ENCODE data around the gene GIGYF1. TPM values are rescaled to one million over a fixed set of nuclear protein-coding genes. Genes with fewer than 3 reads are reported as not detected.

GIGYF1 gene
- total RNA-seq, 1 experiment from 2014 or later, result 47.4 TPM

DNA sequence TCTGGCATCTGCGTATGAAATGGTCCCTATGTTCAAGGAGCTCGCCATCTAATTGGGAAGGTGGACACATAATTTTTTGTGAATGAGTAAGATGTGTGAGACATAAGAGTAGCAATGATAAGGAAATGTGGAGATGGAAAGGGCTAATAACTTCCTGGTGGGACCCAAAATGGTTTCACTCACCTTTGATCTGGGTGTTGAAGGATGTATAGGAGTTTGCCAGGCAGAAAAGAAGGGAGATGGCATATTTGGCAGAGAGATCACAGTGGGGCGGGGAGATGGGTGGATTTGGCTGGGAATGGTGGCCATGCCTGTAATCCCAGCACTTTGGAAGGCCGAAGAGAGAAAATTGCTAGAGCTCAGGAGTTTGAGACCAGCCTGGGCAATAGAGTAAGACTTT lies 16.4 kb upstream of the GIGYF1 start:
- Histone ChIP-seq H3K4me3 (ENCODE audit: low read depth, low read length, poor library complexity, severe bottlenecking) (no peak overlapping the region), H3K27ac (ENCODE audit: low read depth, low read length, poor library complexity, severe bottlenecking) (no peak overlapping the region), H3K9me3 (ENCODE audit: low read depth, low read length, poor library complexity, severe bottlenecking) (no peaks in the 10 kb centered on the region), H3K27me3 (replicated peaks; ENCODE audit: insufficient read depth, low read depth, low read length, poor library complexity) (no peaks in the 10 kb centered on the region), H3K36me3 (ENCODE audit: insufficient read depth, low read length, poor library complexity, severe bottlenecking) (peaks cover 13% of the 10 kb centered on the region), H3K4me1 (ENCODE audit: insufficient read depth, low read length, poor library complexity, severe bottlenecking) (peaks cover 6% of the 10 kb centered on the region)
- DNase-seq (ENCODE audit: low spot score), result no peak
- BruUV-seq (replicated peaks), result no TSS peak
- POLR2A ChIA-PET (ENCODE audit: low non-redundant PET), result no interaction called here
- TF ChIP-seq EZH2 (IDR thresholded peaks at IDR 0.05; ENCODE audit: borderline replicate concordance, low read depth, low read length, poor library complexity, severe bottlenecking), result no peak
- TF ChIP-seq, protein P1, sequence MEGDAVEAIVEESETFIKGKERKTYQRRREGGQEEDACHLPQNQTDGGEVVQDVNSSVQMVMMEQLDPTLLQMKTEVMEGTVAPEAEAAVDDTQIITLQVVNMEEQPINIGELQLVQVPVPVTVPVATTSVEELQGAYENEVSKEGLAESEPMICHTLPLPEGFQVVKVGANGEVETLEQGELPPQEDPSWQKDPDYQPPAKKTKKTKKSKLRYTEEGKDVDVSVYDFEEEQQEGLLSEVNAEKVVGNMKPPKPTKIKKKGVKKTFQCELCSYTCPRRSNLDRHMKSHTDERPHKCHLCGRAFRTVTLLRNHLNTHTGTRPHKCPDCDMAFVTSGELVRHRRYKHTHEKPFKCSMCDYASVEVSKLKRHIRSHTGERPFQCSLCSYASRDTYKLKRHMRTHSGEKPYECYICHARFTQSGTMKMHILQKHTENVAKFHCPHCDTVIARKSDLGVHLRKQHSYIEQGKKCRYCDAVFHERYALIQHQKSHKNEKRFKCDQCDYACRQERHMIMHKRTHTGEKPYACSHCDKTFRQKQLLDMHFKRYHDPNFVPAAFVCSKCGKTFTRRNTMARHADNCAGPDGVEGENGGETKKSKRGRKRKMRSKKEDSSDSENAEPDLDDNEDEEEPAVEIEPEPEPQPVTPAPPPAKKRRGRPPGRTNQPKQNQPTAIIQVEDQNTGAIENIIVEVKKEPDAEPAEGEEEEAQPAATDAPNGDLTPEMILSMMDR (conservative IDR thresholded peaks at IDR 0.05; ENCODE audit: low read depth, low read length), result no peak
- intact Hi-C loops (cut with micrococcal nuclease; ENCODE audit: unreplicated experiment), result no loop called here
- CTCF ChIA-PET, result no interaction called here

DNA sequence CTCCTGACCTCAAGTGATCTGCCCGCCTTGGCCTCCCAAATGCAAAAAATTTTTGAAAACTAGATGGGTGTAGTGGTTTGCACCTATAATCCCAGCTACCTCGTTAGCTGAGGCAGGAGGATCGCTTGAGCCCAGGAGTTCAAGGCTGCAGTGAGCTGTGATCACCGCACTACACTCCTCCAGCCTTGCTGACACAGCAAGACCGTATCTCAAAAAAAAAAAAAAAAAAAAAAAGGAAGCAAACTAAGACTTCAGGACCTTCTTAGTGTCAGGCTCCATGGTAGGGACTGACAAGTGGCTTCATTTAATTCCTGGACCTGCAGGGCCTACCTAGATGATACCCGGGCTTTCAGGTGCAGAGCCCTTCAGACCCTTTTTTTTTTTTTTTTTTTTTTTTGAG lies 14.3 kb upstream of the GIGYF1 start:
- Histone ChIP-seq H3K27ac (ENCODE audit: low read depth, low read length, poor library complexity, severe bottlenecking) (no peak overlapping the region), H3K36me3 (ENCODE audit: insufficient read depth, low read length, poor library complexity, severe bottlenecking) (peaks cover 13% of the 10 kb centered on the region), H3K4me1 (ENCODE audit: insufficient read depth, low read length, poor library complexity, severe bottlenecking) (peaks cover 6% of the 10 kb centered on the region), H3K9me3 (ENCODE audit: low read depth, low read length, poor library complexity, severe bottlenecking) (no peaks in the 10 kb centered on the region), H3K4me3 (ENCODE audit: low read depth, low read length, poor library complexity, severe bottlenecking) (no peak overlapping the region), H3K27me3 (replicated peaks; ENCODE audit: insufficient read depth, low read depth, low read length, poor library complexity) (no peaks in the 10 kb centered on the region)
- ChIA-PET CTCF (interaction anchor here (0.5 to 0.6 kb wide), 2 partner anchors 12 to 116 kb away, joined by 3 to 8 read pairs; partner anchors contain the start of gene EPO), POLR2A (ENCODE audit: low non-redundant PET) (interaction anchor here (0.7 kb wide), 1 partner anchor 1198 kb away, joined by 5 read pairs; no protein-coding TSS in a partner anchor)
- TF ChIP-seq, protein P1 (conservative IDR thresholded peaks at IDR 0.05; ENCODE audit: low read depth, low read length), result no peak
- no peak for TF ChIP-seq EZH2 (IDR thresholded peaks at IDR 0.05; ENCODE audit: borderline replicate concordance, low read depth, low read length, poor library complexity, severe bottlenecking)
- DNase-seq (ENCODE audit: low spot score), result no peak
- BruUV-seq (replicated peaks), result no TSS peak
- intact Hi-C loops (cut with micrococcal nuclease; ENCODE audit: unreplicated experiment), result no loop called here

DNA sequence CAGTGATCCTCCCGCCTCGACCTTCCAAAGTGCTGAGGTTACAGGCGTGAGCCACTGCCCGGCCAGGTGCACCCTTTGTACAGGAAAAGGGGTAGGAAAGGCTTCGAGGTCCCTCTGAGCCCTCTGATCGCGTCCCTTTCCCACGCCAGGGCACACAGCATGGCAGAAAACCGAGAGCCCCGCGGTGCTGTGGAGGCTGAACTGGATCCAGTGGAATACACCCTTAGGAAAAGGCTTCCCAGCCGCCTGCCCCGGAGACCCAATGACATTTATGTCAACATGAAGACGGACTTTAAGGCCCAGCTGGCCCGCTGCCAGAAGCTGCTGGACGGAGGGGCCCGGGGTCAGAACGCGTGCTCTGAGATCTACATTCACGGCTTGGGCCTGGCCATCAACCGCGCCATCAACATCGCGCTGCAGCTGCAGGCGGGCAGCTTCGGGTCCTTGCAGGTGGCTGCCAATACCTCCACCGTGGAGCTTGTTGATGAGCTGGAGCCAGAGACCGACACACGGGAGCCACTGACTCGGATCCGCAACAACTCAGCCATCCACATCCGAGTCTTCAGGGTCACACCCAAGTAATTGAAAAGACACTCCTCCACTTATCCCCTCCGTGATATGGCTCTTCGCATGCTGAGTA lies 12.7 kb upstream of the GIGYF1 start:
- Histone ChIP-seq H3K36me3 (ENCODE audit: insufficient read depth, low read length, poor library complexity, severe bottlenecking) (peaks cover 13% of the 10 kb centered on the region), H3K4me1 (ENCODE audit: insufficient read depth, low read length, poor library complexity, severe bottlenecking) (peaks cover 6% of the 10 kb centered on the region), H3K9me3 (ENCODE audit: low read depth, low read length, poor library complexity, severe bottlenecking) (no peaks in the 10 kb centered on the region), H3K4me3 (ENCODE audit: low read depth, low read length, poor library complexity, severe bottlenecking) (peak overlapping the region; percentile 77), H3K27ac (ENCODE audit: low read depth, low read length, poor library complexity, severe bottlenecking) (peak overlapping the region; percentile 95), H3K27me3 (replicated peaks; ENCODE audit: insufficient read depth, low read depth, low read length, poor library complexity) (peaks cover 11% of the 10 kb centered on the region)
- no peak for DNase-seq (ENCODE audit: low spot score)
- POLR2A ChIA-PET (ENCODE audit: low non-redundant PET), result no interaction called here
- intact Hi-C loops (cut with micrococcal nuclease; ENCODE audit: unreplicated experiment), result no loop called here
- CTCF ChIA-PET, result no interaction called here
- BruUV-seq (replicated peaks), result no TSS peak
- TF ChIP-seq, protein P1 (conservative IDR thresholded peaks at IDR 0.05; ENCODE audit: low read depth, low read length), result no peak
- TF ChIP-seq EZH2 (IDR thresholded peaks at IDR 0.05; ENCODE audit: borderline replicate concordance, low read depth, low read length, poor library complexity, severe bottlenecking), result no peak
